ENCODE data around the gene XRN2. TPM values are rescaled to one million over a fixed set of nuclear protein-coding genes. Genes with fewer than 3 reads are reported as not detected.

XRN2 gene
- total and polyA plus RNA-seq, 4 donors = 12.6 to 62.2 (median 53.6) TPM

- TF ChIP-seq CTCF (IDR thresholded peaks at IDR 0.05; ENCODE audit: control extremely low read depth, extremely low read depth) = no peak
- 37 to 43% methylated on average over 1 of the region's 1 CpG for WGBS, 2 donors
Observed at GRCh38 chr20:21355981-21356380, 52.9 kb downstream of the XRN2 start.

GRCh38 chr20:21356386-21356785 is 53.3 kb downstream of the XRN2 start:
- H3K27ac ChIP-seq (ENCODE audit: low read depth in 1 of 2, low read length in 1 of 2) = no peak overlapping the region
- H3K4me1 ChIP-seq (ENCODE audit: control insufficient read depth in 5 of 5, insufficient read depth in 5 of 5, low read length in 5 of 5) = peaks cover 0 to 2% (median 0%) of the 10 kb centered on the region in 5 donors
- no peak overlapping the region for H3K9ac ChIP-seq (ENCODE audit: insufficient read depth in 1 of 2, low read length in 2 of 2)
- H3K36me3 ChIP-seq (ENCODE audit: control insufficient read depth in 4 of 4, insufficient read depth in 4 of 4, low read length in 4 of 4) = peaks cover 5 to 28% (median 18%) of the 10 kb centered on the region in 4 donors
- no peak overlapping the region for H3K4me3 ChIP-seq
- DNase-seq (no peak), ATAC-seq (ENCODE audit: insufficient read depth, low FRiP score) (no peak)
- H3K27me3 ChIP-seq (ENCODE audit: control insufficient read depth in 3 of 3, insufficient read depth in 3 of 3, low read length in 2 of 3) = no peaks in the 10 kb centered on the region
- no peaks in the 10 kb centered on the region for H3K9me3 ChIP-seq (ENCODE audit: control insufficient read depth in 4 of 4, insufficient read depth in 3 of 4, low read length in 3 of 4)
- TF ChIP-seq CTCF (IDR thresholded peaks at IDR 0.05; ENCODE audit: control extremely low read depth, extremely low read depth) = no peak

More at GRCh38 chr20:21355981-21356380, 52.9 kb downstream of the XRN2 start:
- DNase-seq = no peak
- peaks cover 5 to 25% (median 16%) of the 10 kb centered on the region in 4 donors for H3K36me3 ChIP-seq (ENCODE audit: control insufficient read depth in 4 of 4, insufficient read depth in 4 of 4, low read length in 4 of 4)
- H3K4me3 ChIP-seq = no peak overlapping the region
- H3K27me3 ChIP-seq (ENCODE audit: control insufficient read depth in 3 of 3, insufficient read depth in 3 of 3, low read length in 2 of 3) = no peaks in the 10 kb centered on the region
- ATAC-seq (ENCODE audit: insufficient read depth, low FRiP score) = no peak
- no peaks in the 10 kb centered on the region for H3K9me3 ChIP-seq (ENCODE audit: control insufficient read depth in 4 of 4, insufficient read depth in 3 of 4, low read length in 3 of 4)
- H3K27ac ChIP-seq (ENCODE audit: low read depth in 1 of 2, low read length in 1 of 2) = no peak overlapping the region
- H3K9ac ChIP-seq (ENCODE audit: insufficient read depth in 1 of 2, low read length in 2 of 2) = no peak overlapping the region
- H3K4me1 ChIP-seq (ENCODE audit: control insufficient read depth in 5 of 5, insufficient read depth in 5 of 5, low read length in 5 of 5) = peaks cover 0 to 2% (median 0%) of the 10 kb centered on the region in 5 donors

GRCh38 chr20:21357844-21358243 is 54.7 kb downstream of the XRN2 start:
- Histone ChIP-seq H3K9me3 (ENCODE audit: control insufficient read depth in 4 of 4, insufficient read depth in 3 of 4, low read length in 3 of 4) (no peaks in the 10 kb centered on the region), H3K4me1 (ENCODE audit: control insufficient read depth in 5 of 5, insufficient read depth in 5 of 5, low read length in 5 of 5) (peaks cover 0 to 2% (median 0%) of the 10 kb centered on the region in 5 donors), H3K4me3 (no peak overlapping the region), H3K27ac (ENCODE audit: low read depth in 1 of 2, low read length in 1 of 2) (no peak overlapping the region), H3K27me3 (ENCODE audit: control insufficient read depth in 3 of 3, insufficient read depth in 3 of 3, low read length in 2 of 3) (no peaks in the 10 kb centered on the region), H3K9ac (ENCODE audit: insufficient read depth in 1 of 2, low read length in 2 of 2) (no peak overlapping the region), H3K36me3 (ENCODE audit: control insufficient read depth in 4 of 4, insufficient read depth in 4 of 4, low read length in 4 of 4) (peaks cover 6 to 38% (median 18%) of the 10 kb centered on the region in 4 donors)
- no peak for TF ChIP-seq CTCF (IDR thresholded peaks at IDR 0.05; ENCODE audit: control extremely low read depth, extremely low read depth)
- no peak for DNase-seq
- WGBS, 2 donors = 71 to 90% methylated on average over 1 of the region's 1 CpG
- no peak for ATAC-seq (ENCODE audit: insufficient read depth, low FRiP score)

GRCh38 chr20:21358737-21359136 is 55.6 kb downstream of the XRN2 start:
- Histone ChIP-seq H3K4me3 (no peak overlapping the region), H3K9ac (ENCODE audit: insufficient read depth in 1 of 2, low read length in 2 of 2) (no peak overlapping the region), H3K27ac (ENCODE audit: low read depth in 1 of 2, low read length in 1 of 2) (no peak overlapping the region), H3K4me1 (ENCODE audit: control insufficient read depth in 5 of 5, insufficient read depth in 5 of 5, low read length in 5 of 5) (peaks cover 0 to 2% (median 0%) of the 10 kb centered on the region in 5 donors), H3K9me3 (ENCODE audit: control insufficient read depth in 4 of 4, insufficient read depth in 3 of 4, low read length in 3 of 4) (no peaks in the 10 kb centered on the region), H3K27me3 (ENCODE audit: control insufficient read depth in 3 of 3, insufficient read depth in 3 of 3, low read length in 2 of 3) (no peaks in the 10 kb centered on the region), H3K36me3 (ENCODE audit: control insufficient read depth in 4 of 4, insufficient read depth in 4 of 4, low read length in 4 of 4) (peaks cover 9 to 44% (median 22%) of the 10 kb centered on the region in 4 donors)
- DNase-seq (no peak), ATAC-seq (ENCODE audit: insufficient read depth, low FRiP score) (no peak)
- TF ChIP-seq CTCF (IDR thresholded peaks at IDR 0.05; ENCODE audit: control extremely low read depth, extremely low read depth) = no peak
- WGBS, 2 donors = 83 to 87% methylated on average over 5 of the region's 5 CpGs
